Measurements from ENCODE around the gene PCDHA5.
"Not testable (repeated sequence)": the region's sequence is repeated elsewhere in the genome, so short reads cannot be mapped to it uniquely, and the experiment has no call there.

PCDHA5 gene

DNA sequence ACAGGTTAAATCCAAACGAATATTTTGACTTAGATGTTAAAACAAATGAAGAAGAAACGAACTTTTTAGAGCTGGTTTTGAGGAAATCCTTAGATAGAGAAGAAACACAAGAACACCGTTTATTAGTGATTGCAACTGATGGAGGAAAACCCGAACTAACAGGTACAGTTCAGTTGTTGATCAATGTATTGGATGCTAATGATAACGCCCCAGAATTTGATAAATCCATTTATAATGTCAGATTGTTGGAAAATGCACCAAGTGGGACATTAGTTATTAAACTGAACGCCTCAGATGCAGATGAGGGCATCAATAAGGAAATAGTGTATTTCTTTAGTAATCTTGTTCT lies 842 bp downstream of the PCDHA5 start:
- TF ChIP-seq CTCF (IDR thresholded peaks at IDR 0.05; ENCODE audit: borderline replicate concordance, extremely low read depth, low read length, poor library complexity, severe bottlenecking) (no peak), EZH2 (IDR thresholded peaks at IDR 0.05; ENCODE audit: borderline replicate concordance, low read depth, low read length, severe bottlenecking) (no peak)
- no peaks in the 10 kb centered on the region for H3K4me1 ChIP-seq (ENCODE audit: insufficient read depth, low read length)

DNA sequence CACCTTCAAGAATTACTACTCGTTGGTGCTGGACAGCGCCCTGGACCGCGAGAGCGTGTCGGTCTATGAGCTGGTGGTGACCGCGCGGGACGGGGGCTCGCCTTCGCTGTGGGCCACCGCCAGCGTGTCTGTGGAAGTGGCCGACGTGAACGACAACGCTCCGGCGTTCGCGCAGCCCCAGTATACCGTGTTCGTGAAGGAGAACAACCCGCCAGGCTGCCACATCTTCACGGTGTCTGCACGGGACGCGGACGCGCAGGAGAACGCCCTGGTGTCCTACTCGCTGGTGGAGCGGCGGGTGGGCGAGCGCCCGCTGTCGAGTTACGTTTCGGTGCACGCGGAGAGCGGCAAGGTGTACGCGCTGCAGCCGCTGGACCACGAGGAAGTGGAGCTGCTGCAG lies 1.6 kb downstream of the PCDHA5 start:
- not testable (repeated sequence) for H2AFZ ChIP-seq (ENCODE audit: low read depth, low read length); H3K4me2 ChIP-seq (ENCODE audit: insufficient read depth, low read length); H3K79me2 ChIP-seq (ENCODE audit: insufficient read depth, low read length); H3K4me1 ChIP-seq (ENCODE audit: insufficient read depth, low read length); H4K20me1 ChIP-seq (ENCODE audit: insufficient read depth, low read length); H3K36me3 ChIP-seq (ENCODE audit: insufficient read depth, low read length); H3K9ac ChIP-seq (ENCODE audit: low read depth, low read length); H3K27ac ChIP-seq (ENCODE audit: low read length); DNase-seq; H3K9me3 ChIP-seq (ENCODE audit: insufficient read depth, low read length, severe bottlenecking); ATAC-seq (ENCODE audit: insufficient read depth, low read depth); H3K4me3 ChIP-seq (ENCODE audit: low read depth in 1 of 2, low read length in 2 of 2); H3K27me3 ChIP-seq (ENCODE audit: insufficient read depth, low read length, poor library complexity)

More for the DNA sequence above, 842 bp downstream of the PCDHA5 start:
- H4K20me1 ChIP-seq (ENCODE audit: insufficient read depth, low read length) = no peaks in the 10 kb centered on the region
- H2AFZ ChIP-seq (ENCODE audit: low read depth, low read length) = no peak overlapping the region
- DNase-seq (no peak), ATAC-seq (ENCODE audit: insufficient read depth, low read depth) (no peak)
- H3K36me3 ChIP-seq (ENCODE audit: insufficient read depth, low read length) = no peaks in the 10 kb centered on the region
- no peak overlapping the region for H3K4me3 ChIP-seq (ENCODE audit: low read depth in 1 of 2, low read length in 2 of 2)
- H3K9me3 ChIP-seq (ENCODE audit: insufficient read depth, low read length, severe bottlenecking) = no peaks in the 10 kb centered on the region
- no peak overlapping the region for H3K4me2 ChIP-seq (ENCODE audit: insufficient read depth, low read length)
- no peak overlapping the region for H3K27ac ChIP-seq (ENCODE audit: low read length)
- no peaks in the 10 kb centered on the region for H3K79me2 ChIP-seq (ENCODE audit: insufficient read depth, low read length)
- H3K27me3 ChIP-seq (ENCODE audit: insufficient read depth, low read length, poor library complexity) = no peaks in the 10 kb centered on the region
- no peak overlapping the region for H3K9ac ChIP-seq (ENCODE audit: low read depth, low read length)

DNA sequence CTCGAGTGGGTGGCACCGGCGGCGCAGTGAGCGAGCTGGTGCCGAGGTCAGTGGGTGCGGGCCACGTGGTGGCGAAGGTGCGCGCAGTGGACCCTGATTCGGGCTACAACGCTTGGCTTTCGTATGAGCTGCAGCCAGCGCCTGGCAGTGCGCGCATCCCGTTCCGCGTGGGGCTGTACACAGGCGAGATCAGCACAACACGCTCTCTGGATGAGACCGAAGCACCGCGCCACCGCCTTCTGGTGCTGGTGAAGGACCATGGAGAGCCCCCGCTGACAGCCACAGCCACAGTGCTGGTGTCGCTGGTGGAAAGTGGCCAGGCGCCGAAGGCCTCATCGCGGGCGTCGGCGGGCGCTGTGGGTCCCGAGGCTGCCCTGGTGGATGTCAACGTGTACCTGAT lies 2.1 kb downstream of the PCDHA5 start:
- H3K79me2 ChIP-seq (ENCODE audit: insufficient read depth, low read length) = no peaks in the 10 kb centered on the region
- H3K27me3 ChIP-seq (ENCODE audit: insufficient read depth, low read length, poor library complexity) = no peaks in the 10 kb centered on the region

DNA sequence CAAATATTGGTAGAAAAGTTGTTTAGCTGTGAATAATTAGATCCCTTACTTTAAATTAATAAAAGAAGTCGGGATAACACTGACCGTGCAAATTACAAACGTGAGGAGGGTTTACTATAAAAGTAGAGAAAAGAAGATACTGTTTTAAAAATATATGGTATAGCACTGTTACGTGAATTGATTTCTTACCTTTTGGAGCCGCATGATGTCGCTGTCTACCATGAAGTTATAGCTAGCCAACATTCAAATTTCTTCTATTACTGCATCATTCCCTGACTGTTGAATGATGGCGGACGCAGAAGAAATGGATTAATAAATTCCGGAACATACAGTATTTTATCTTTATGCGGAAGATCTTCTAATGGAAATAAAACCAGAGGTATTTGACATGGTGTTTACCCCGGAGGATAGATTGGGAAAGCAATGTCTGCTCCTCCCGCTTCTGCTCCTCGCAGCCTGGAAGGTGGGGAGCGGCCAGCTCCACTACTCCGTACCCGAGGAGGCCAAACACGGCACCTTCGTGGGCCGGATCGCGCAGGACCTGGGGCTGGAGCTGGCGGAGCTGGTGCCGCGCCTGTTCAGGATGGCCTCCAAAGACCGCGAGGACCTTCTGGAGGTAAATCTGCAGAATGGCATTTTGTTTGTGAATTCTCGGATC lies 6.4 kb downstream of the PCDHA5 start, which contains the start of gene PCDHA6:
TSS of gene PCDHA6 (plus strand) at position 257 of the 658 bp plus-strand sequence. CDS start at position 389, 132 bp downstream.
- Histone ChIP-seq H4K20me1 (ENCODE audit: insufficient read depth, low read length) (no peaks in the 10 kb centered on the region), H3K27ac (ENCODE audit: low read length) (no peak within 1 kb of the TSS), H3K36me3 (ENCODE audit: insufficient read depth, low read length) (no peaks in the 10 kb centered on the region), H3K4me1 (ENCODE audit: insufficient read depth, low read length) (no peaks in the 10 kb centered on the region), H3K4me3 (ENCODE audit: low read depth in 1 of 2, low read length in 2 of 2) (no peak within 1 kb of the TSS), H3K79me2 (ENCODE audit: insufficient read depth, low read length) (no peaks in the 10 kb centered on the region), H3K9ac (ENCODE audit: low read depth, low read length) (no peak within 1 kb of the TSS), H3K4me2 (ENCODE audit: insufficient read depth, low read length) (no peak within 1 kb of the TSS), H3K9me3 (ENCODE audit: insufficient read depth, low read length, severe bottlenecking) (no peaks in the 10 kb centered on the region), H2AFZ (ENCODE audit: low read depth, low read length) (no peak within 1 kb of the TSS), H3K27me3 (ENCODE audit: insufficient read depth, low read length, poor library complexity) (no peaks in the 10 kb centered on the region)
- DNase-seq = no peak
- TF ChIP-seq CTCF (IDR thresholded peaks at IDR 0.05; ENCODE audit: borderline replicate concordance, extremely low read depth, low read length, poor library complexity, severe bottlenecking) (no peak), EZH2 (IDR thresholded peaks at IDR 0.05; ENCODE audit: borderline replicate concordance, low read depth, low read length, severe bottlenecking) (no peak)
- no peak for ATAC-seq (ENCODE audit: insufficient read depth, low read depth)

More for the DNA sequence above, 2.1 kb downstream of the PCDHA5 start:
- H3K9ac ChIP-seq (ENCODE audit: low read depth, low read length) = no peak overlapping the region
- no peaks in the 10 kb centered on the region for H4K20me1 ChIP-seq (ENCODE audit: insufficient read depth, low read length)
- no peaks in the 10 kb centered on the region for H3K4me1 ChIP-seq (ENCODE audit: insufficient read depth, low read length)
- no peak for ATAC-seq (ENCODE audit: insufficient read depth, low read depth)
- no peak overlapping the region for H3K4me2 ChIP-seq (ENCODE audit: insufficient read depth, low read length)
- H2AFZ ChIP-seq (ENCODE audit: low read depth, low read length) = no peak overlapping the region
- DNase-seq = no peak
- H3K4me3 ChIP-seq (ENCODE audit: low read depth in 1 of 2, low read length in 2 of 2) = no peak overlapping the region
- no peak overlapping the region for H3K27ac ChIP-seq (ENCODE audit: low read length)
- no peaks in the 10 kb centered on the region for H3K9me3 ChIP-seq (ENCODE audit: insufficient read depth, low read length, severe bottlenecking)
- no peaks in the 10 kb centered on the region for H3K36me3 ChIP-seq (ENCODE audit: insufficient read depth, low read length)
- TF ChIP-seq EZH2 (IDR thresholded peaks at IDR 0.05; ENCODE audit: borderline replicate concordance, low read depth, low read length, severe bottlenecking) (no peak), CTCF (IDR thresholded peaks at IDR 0.05; ENCODE audit: borderline replicate concordance, extremely low read depth, low read length, poor library complexity, severe bottlenecking) (no peak)
